Measurements from ENCODE around the gene ACR.
A peak's percentile ranks its signal among the peaks of the same experiment; 100 is the strongest.
"Not testable (repeated sequence)": the region's sequence is repeated elsewhere in the genome, so short reads cannot be mapped to it uniquely, and the experiment has no call there.

The ACR gene

DNA sequence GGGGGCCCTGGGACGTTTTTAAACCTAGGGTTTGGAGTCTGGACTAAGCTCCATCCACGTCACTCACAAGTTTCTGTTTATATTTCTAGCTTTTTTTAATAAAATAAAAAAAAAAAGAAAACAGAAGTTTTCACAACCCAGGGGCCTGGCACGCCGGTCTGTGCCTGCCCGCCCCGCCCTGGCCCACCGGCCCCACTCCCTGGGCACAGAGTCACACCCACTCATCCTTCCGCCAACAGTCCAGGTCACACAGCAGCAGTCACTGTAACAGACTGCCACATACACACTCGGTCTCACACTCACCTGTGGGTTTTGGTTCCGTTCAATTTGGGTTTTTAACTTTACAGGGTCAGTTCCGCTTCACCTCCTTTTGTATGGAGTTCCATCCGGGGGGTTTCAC is 5.3 kb upstream of the ACR start:
- no peak for DNase-seq (ENCODE audit: low read depth)

GRCh38 chr22:50733521-50734342 is 4.3 kb upstream of the ACR start:
- no peak for DNase-seq (ENCODE audit: low read depth)

GRCh38 chr22:50734343-50734771 is 3.6 kb upstream of the ACR start:
- DNase-seq (ENCODE audit: low read depth), result no peak

DNA sequence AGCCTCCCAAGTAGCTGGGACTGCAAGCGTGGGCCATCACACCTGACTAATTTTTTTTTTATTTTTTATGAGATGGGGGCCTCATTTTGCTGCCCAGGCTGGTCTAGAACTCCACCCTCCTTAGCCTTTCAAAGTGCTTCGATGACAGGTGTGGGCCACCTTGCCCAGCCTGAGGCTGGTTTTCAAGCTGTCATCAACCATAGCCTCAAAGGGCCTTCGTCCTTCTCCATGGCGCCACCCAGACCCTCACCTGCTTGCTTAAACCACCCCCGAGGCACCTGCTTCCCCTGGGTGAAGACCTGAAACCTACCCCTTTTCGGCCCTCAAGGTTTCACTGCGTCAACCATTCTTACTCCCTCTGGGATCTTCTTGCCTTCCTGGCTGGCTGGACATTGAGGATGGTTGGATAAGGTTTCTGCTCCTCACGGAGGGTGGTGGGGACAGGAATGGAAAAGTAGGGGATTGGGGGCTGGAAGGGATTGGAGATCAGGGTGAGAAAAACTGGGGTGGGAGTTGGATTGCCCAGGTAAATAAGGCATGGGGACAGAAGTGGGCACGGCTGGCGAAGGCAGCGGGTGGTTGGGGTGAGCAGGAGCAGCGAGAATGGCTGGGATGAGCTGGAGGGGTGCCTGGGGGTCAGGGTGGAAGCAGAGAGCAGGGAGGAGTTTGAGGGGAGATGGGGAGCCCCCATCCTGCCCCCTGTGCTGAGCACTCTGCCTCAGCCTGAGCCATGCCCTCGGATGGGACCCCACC is 2.8 kb upstream of the ACR start:
- DNase-seq (ENCODE audit: low read depth), result no peak

DNA sequence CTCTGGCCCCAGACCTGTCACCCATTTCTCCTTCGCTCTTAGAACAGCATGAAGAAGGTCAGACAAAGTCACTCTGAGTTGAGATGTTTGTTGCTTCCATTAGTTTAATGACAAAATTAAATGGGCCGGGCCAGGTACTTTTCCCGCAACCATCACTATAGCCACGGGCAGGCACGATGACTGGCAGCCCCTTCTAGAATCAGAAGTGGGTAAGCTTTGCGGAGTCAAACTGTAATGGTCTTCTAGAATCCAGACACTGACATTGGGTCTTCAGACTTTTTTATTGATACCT is 2.3 kb upstream of the ACR start:
- no peak for DNase-seq (ENCODE audit: low read depth)

DNA sequence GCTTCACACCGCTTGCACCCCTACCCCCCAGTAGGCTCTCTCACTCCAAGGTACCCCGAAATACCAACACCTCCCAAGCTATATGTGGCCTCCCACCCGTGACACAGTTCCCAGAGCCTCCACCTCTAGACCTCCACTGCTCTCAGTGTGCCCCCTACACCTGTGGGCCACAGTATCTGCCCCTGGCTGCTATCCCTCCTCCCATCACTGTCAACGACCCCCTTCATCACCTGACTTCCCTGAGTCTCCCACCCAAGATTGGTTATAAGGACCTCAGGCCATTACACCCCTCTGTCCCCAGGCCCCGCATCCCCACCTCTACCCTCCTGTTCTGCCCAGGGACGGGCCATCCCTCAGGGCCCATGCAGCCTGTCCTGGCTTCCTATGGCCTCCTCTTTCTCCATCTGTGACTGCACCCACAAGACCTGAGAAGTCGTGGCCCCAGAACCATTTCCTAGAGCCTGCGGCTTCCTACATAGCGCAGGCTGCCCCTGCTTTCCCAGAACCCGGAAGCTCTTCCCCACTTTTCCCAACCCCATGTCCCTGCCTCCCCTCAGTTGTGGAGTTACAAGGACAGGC is 734 bp downstream of the ACR start:
- DNase-seq (ENCODE audit: low read depth), result no peak

- no peak for DNase-seq (ENCODE audit: low read depth)
Observed at GRCh38 chr22:50739279-50739691, 1.3 kb downstream of the ACR start.

GRCh38 chr22:50739894-50740293 is 1.9 kb downstream of the ACR start:
- DNase-seq (ENCODE audit: low read depth), result no peak

GRCh38 chr22:50740714-50741113 is 2.7 kb downstream of the ACR start:
- DNase-seq (ENCODE audit: low read depth), result not testable (repeated sequence)

DNA sequence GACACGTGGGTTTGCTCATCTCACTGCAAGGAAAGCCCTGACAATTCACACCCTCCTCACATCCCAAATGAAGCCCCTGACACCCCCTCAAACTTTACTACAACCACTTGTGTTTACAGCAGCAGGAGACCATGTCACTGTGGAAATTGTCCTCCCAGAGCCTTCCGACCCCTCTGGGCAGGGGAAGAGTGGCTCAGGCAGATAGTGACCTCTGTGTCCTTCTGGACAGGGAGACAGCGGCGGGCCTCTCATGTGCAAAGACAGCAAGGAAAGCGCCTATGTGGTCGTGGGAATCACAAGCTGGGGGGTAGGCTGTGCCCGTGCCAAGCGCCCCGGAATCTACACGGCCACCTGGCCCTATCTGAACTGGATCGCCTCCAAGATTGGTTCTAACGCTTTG is 6.4 kb downstream of the ACR start:
- DNase-seq (ENCODE audit: low read depth), result not testable (repeated sequence)

DNA sequence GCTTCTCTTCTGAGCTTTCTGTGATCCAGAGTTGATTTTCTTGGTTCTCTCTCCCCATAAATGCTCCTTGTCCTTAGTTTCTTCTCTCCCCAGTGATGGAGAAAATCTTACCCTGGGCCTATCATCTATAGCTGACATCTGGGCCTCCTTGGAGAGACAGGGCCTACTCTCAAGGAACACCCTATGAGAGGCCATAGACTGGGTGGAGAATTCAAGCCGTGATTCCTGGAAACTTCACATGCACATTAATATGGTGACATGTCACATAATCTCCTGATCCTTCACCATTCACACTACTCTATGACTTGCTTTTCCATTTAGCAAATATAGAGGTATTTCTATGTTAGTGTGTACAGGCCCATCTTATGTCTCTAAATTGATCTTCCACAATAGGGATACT is 9.5 kb downstream of the ACR start:
- DNase-seq (ENCODE audit: low read depth), result not testable (repeated sequence)

- not testable (repeated sequence) for DNase-seq (ENCODE audit: low read depth)
Observed at GRCh38 chr22:50748630-50749029, 10.6 kb downstream of the ACR start.

DNA sequence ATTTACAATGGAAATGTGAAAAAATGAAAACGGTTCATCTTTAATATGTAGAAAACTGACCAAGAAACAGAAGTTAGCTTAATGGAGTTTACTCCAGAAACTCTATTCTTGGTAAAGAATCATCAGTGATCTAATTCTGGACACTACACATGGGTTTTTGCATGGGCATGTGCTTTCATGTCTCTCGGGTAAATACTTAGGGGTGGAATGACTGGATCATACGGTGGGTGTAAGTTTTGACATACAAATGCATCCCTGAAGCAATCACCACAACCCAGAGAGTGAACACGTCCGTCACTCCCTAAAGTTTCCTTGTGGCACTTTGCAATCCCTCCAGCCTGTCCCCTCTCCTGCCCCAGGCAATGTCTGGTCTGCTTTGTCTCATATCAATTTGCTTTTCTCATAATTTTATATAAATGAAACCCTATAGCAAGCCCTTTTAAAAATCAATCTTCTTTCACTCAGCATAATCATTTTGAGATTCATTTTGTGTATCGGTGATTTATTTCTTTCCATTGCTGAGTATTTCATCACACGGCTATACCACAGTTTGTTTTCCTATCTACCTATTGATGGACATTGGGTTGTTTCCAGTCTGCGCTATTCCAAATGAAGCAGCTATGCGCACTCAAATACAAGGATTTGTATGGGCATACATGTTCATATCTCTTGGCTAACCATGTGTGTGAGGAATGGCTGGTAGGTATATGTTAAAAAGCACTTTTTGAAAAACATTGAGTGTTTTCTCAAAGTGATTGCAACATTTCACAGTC is 11.5 kb downstream of the ACR start:
- DNase-seq (ENCODE audit: low read depth), result not testable (repeated sequence)

DNA sequence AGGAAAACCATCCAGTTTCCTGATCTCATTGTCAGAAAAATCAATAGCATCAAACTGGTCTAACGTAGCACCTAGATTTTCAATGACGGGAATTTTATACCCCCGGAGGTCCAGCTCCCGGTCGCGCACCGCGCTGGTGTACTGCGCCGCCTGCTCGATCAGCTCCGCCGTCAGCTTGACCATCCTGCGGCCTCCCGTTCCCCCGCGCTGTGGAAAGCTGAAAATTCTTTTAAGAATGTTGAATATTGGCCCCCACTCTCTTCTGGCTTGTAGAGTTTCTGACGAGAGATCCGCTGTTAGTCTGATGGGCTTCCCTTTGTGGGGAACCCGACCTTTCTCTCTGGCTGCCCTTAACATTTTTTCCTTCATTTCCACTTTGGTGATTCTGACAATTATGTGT is 17.2 kb downstream of the ACR start:
- not testable (repeated sequence) for DNase-seq (ENCODE audit: low read depth)

- DNase-seq (ENCODE audit: low read depth), result not testable (repeated sequence)
Observed at GRCh38 chr22:50756406-50756805, 18.4 kb downstream of the ACR start.

DNA sequence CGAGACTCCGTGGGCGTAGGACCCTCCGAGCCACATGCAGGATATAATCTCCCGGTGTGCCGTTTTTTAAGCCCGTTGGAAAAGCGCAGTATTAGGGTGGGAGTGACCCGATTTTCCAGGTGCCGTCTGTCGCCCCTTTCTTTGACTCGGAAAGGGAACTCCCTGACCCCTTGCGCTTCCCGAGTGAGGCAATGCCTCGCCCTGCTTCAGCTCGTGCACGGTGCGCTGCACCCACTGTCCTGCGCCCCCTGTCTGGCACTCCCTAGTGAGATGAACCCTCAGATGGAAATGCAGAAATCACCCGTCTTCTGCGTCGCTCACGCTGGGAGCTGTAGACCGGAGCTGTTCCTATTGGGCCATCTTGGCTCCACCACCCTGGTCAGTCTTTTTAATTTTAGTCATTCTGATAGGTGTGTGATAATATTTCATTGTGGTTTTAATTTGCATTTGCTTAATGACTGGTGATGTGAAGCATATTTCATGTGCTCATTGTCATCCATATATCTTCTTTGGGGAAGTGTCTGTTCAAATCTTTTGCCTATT is 19.0 kb downstream of the ACR start:
- peak; percentile 43 for DNase-seq (ENCODE audit: low read depth)

DNA sequence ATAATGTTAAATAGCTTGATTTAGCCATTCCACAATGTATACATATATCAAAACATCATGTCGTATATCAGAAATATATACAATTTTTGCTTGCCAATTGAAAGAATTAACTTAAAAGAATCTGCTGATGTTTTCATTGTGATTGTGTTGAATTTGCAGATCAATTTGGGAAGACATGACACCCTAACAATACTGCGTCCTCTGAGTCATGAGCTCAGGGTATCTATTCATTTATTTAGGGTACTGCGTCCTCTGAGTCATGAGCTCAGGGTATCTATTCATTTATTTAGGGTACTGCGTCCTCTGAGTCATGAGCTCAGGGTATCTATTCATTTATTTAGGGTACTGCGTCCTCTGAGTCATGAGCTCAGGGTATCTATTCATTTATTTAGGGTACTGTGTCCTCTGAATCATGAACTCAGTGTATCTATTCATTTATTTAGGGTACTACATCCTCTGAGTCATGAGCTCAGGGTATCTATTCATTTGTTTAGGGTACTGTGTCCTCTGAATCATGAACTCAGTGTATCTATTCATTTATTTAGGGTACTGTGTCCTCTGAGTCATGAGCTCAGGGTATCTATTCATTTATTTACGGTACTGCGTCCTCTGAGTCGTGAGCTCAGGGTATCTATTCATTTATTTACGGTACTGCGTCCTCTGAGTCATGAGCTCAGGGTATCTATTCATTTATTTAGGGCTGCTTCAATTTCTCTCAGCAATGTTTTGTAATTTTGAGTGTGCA is 21.8 kb downstream of the ACR start:
- not testable (repeated sequence) for DNase-seq (ENCODE audit: low read depth)

DNA sequence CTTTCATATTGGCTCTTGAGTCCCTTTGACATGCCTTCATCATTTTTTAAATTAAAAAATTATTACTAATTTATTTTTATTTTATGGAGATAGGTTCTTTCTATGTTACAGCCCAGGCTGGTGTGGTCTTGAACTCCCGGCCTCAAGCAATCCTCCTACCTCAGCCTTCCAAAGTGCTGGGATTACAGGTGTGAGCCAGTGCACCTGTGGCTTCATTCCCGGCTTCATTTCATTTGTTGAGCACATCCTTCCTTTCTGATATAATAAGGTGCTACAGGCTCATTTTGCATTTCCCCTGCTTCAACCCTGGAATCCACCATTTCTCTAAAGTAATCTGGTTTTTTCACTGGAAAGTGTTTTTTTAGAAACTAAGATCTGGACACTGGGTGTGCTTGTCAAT is 23.8 kb downstream of the ACR start:
- not testable (repeated sequence) for DNase-seq (ENCODE audit: low read depth)

DNA sequence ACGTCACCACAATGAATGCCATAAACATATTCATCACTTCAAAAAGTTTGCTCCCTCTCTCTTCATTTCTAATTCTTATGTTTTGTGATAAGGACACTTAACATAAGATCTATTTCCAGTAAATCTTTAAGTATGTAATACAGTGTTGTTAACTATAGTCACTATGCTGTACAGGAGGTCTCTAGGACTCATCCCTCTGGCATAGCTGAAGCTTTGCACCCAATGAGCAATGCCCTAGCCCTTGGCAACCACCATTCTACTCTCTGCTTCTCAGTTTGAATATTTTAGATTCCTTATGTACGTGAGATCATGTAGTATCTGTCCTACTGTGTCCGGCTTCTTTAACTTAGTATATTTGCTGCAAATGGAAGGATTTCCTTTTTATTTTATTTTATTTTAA is 26.3 kb downstream of the ACR start:
- not testable (repeated sequence) for DNase-seq (ENCODE audit: low read depth)

GRCh38 chr22:50775132-50775531 is 37.1 kb downstream of the ACR start:
- not testable (repeated sequence) for DNase-seq (ENCODE audit: low read depth)

- DNase-seq (ENCODE audit: low read depth), result not testable (repeated sequence)
Observed at GRCh38 chr22:50777631-50778030, 39.6 kb downstream of the ACR start.

Measured in activated T-helper 9 cell treated with anti-CD3 and anti-CD28 coated beads, Interleukin-2, amount 50 U/mL, for 16 hours (primary cell).